ENCODE data around the gene EPSTI1.

Gene EPSTI1

DNA sequence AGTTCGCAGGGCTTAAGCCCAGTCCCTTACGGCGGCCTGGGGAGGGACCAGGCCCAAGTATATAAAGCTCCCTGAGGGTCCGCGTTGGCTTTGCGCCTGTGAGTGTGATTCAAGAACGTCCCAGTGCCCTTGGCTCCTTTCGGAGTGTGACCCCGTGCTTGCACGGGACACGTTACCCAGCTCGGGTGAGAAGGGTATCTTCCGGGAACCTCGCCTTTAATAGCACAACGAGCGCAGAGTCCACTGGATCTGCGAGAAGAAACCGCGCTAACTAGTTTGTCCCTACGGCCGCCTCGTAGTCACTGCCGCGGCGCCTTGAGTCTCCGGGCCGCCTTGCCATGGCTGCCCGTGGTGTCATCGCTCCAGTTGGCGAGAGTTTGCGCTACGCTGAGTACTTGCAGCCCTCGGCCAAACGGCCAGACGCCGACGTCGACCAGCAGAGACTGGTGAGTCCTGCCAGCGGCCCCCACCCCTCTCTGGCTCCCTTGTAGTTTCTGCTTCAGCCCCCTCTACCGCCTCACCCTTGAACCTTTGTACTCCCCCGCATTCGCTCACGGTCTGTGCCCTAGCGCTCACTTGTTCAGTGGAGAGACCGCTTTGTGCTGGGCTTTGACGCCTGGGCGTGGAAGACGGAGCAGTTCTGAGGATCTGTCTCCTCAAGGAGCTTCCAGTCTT is 31.4 kb upstream of the EPSTI1 start, which contains the start of gene DNAJC15:
DNAJC15 (plus strand) TSS at position 298 of the 675 bp plus-strand sequence; CDS start at position 339, 41 bp downstream.
- DNase-seq (ENCODE audit: low spot score) = no peak
- no peak for ATAC-seq (ENCODE audit: low read depth)
- H3K4me3 ChIP-seq (ENCODE audit: severe bottlenecking) = no peak within 1 kb of the TSS
- no peaks in the 10 kb centered on the region for H3K27me3 ChIP-seq (ENCODE audit: insufficient read depth, poor library complexity, severe bottlenecking)
- H3K9me3 ChIP-seq (ENCODE audit: severe bottlenecking) = no peaks in the 10 kb centered on the region
- no peaks in the 10 kb centered on the region for H3K36me3 ChIP-seq (ENCODE audit: low read depth)
- H3K27ac ChIP-seq (ENCODE audit: poor library complexity, severe bottlenecking) = no peak within 1 kb of the TSS
- TF ChIP-seq, protein P1, sequence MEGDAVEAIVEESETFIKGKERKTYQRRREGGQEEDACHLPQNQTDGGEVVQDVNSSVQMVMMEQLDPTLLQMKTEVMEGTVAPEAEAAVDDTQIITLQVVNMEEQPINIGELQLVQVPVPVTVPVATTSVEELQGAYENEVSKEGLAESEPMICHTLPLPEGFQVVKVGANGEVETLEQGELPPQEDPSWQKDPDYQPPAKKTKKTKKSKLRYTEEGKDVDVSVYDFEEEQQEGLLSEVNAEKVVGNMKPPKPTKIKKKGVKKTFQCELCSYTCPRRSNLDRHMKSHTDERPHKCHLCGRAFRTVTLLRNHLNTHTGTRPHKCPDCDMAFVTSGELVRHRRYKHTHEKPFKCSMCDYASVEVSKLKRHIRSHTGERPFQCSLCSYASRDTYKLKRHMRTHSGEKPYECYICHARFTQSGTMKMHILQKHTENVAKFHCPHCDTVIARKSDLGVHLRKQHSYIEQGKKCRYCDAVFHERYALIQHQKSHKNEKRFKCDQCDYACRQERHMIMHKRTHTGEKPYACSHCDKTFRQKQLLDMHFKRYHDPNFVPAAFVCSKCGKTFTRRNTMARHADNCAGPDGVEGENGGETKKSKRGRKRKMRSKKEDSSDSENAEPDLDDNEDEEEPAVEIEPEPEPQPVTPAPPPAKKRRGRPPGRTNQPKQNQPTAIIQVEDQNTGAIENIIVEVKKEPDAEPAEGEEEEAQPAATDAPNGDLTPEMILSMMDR (IDR thresholded peaks at IDR 0.05; ENCODE audit: poor library complexity, severe bottlenecking) = no peak
- no peaks in the 10 kb centered on the region for H3K4me1 ChIP-seq (ENCODE audit: insufficient read depth, poor library complexity, severe bottlenecking)

DNA sequence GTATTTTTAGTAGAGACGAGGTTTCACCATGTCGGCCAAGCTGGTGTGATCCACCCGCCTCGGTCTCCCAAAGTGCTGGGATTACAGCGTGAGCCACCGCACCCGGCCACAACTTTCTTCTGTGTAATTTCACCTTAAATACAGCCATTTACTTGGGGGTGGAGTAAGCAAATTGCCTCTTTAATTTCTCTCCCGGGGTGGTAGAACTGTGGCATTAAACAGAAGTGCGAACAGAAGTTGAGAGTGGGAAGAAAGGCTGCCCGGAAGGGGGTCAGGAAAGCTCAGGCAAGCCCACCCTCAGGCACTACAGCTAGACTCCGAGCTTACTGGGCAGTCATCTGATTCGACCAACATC is 30.9 kb upstream of the EPSTI1 start:
- H3K9me3 ChIP-seq (ENCODE audit: severe bottlenecking) = no peaks in the 10 kb centered on the region
- H3K27ac ChIP-seq (ENCODE audit: poor library complexity, severe bottlenecking) = no peak overlapping the region
- DNase-seq (ENCODE audit: low spot score) (no peak), ATAC-seq (ENCODE audit: low read depth) (no peak)
- H3K27me3 ChIP-seq (ENCODE audit: insufficient read depth, poor library complexity, severe bottlenecking) = no peaks in the 10 kb centered on the region
- TF ChIP-seq, protein P1 (IDR thresholded peaks at IDR 0.05; ENCODE audit: poor library complexity, severe bottlenecking) = no peak
- H3K4me3 ChIP-seq (ENCODE audit: severe bottlenecking) = no peak overlapping the region
- H3K36me3 ChIP-seq (ENCODE audit: low read depth) = no peaks in the 10 kb centered on the region
- H3K4me1 ChIP-seq (ENCODE audit: insufficient read depth, poor library complexity, severe bottlenecking) = no peaks in the 10 kb centered on the region

DNA sequence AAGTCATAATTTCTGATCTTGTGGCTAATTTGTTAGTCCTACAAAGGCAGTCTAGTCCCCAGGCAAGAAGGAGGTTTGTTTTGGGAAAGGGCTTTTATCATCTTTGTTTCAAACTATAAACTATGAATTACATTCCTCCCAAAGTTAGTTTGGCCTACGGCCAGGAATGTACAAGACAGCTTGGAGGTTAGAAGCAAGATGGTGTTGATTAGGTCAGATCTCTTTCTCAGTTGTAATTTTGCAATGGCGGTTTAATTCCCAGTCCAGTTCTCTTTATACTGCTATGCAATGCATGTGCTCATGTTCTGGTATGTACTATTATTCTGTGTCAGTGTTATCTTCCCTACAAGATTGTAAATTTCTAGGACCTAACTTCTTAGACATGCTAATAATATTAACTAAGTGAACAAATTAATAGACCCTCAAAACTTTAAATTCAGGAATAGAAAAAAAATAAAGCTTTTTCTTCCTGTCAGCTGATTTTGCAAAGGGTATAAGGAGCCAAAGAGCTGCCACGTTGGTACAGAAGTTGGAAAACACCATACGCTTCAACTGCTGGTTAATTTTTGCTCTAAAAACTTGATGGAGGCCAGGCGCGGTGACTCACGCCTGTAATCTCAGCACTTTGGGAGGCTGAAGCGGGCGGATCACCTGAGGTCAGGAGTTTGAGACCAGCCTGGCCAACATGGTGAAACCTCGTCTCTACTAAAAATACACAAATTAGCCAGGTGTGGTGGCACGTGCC is 30.1 kb upstream of the EPSTI1 start:
- Histone ChIP-seq H3K9me3 (ENCODE audit: severe bottlenecking) (no peaks in the 10 kb centered on the region), H3K27me3 (ENCODE audit: insufficient read depth, poor library complexity, severe bottlenecking) (no peaks in the 10 kb centered on the region), H3K4me3 (ENCODE audit: severe bottlenecking) (no peak overlapping the region), H3K36me3 (ENCODE audit: low read depth) (no peaks in the 10 kb centered on the region), H3K4me1 (ENCODE audit: insufficient read depth, poor library complexity, severe bottlenecking) (no peaks in the 10 kb centered on the region), H3K27ac (ENCODE audit: poor library complexity, severe bottlenecking) (no peak overlapping the region)
- no peak for DNase-seq (ENCODE audit: low spot score)
- no peak for ATAC-seq (ENCODE audit: low read depth)
- TF ChIP-seq, protein P1 (IDR thresholded peaks at IDR 0.05; ENCODE audit: poor library complexity, severe bottlenecking) = no peak

- Histone ChIP-seq H3K4me1 (ENCODE audit: insufficient read depth, poor library complexity, severe bottlenecking) (no peaks in the 10 kb centered on the region), H3K9me3 (ENCODE audit: severe bottlenecking) (no peaks in the 10 kb centered on the region), H3K36me3 (ENCODE audit: low read depth) (no peaks in the 10 kb centered on the region), H3K27me3 (ENCODE audit: insufficient read depth, poor library complexity, severe bottlenecking) (no peaks in the 10 kb centered on the region), H3K27ac (ENCODE audit: poor library complexity, severe bottlenecking) (no peak overlapping the region), H3K4me3 (ENCODE audit: severe bottlenecking) (no peak overlapping the region)
- ATAC-seq (ENCODE audit: low read depth) (no peak), DNase-seq (ENCODE audit: low spot score) (no peak)
- TF ChIP-seq, protein P1 (IDR thresholded peaks at IDR 0.05; ENCODE audit: poor library complexity, severe bottlenecking) = no peak
Measured at GRCh38 chr13:43020794-43021193, 28.8 kb upstream of the EPSTI1 start.

DNA sequence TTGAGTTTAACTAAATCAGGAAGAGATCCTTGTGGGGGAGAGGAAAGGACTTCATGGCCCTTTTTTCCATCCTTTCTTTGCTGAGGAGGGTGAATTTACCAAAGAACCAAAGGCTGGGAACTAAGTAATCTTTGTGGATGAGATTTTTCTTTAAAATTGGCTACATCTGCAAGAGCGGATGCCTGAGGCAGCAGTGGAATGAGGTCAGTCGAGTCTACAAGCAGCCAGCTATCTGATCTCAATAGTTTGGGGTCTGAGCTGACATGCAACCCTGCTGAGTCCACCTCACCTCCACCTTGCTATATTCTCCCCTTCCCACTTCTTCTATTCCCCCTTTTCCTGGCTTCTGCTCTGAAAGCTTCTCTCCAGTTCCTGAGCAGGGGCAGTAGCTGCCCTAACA is 27.8 kb upstream of the EPSTI1 start:
- Histone ChIP-seq H3K4me3 (ENCODE audit: severe bottlenecking) (no peak overlapping the region), H3K4me1 (ENCODE audit: insufficient read depth, poor library complexity, severe bottlenecking) (no peaks in the 10 kb centered on the region), H3K36me3 (ENCODE audit: low read depth) (no peaks in the 10 kb centered on the region), H3K27ac (ENCODE audit: poor library complexity, severe bottlenecking) (no peak overlapping the region), H3K9me3 (ENCODE audit: severe bottlenecking) (no peaks in the 10 kb centered on the region), H3K27me3 (ENCODE audit: insufficient read depth, poor library complexity, severe bottlenecking) (no peaks in the 10 kb centered on the region)
- ATAC-seq (ENCODE audit: low read depth) (no peak), DNase-seq (ENCODE audit: low spot score) (no peak)
- TF ChIP-seq, protein P1 (IDR thresholded peaks at IDR 0.05; ENCODE audit: poor library complexity, severe bottlenecking) = no peak
